ENCODE results near the gene SLC19A2.

DNA sequence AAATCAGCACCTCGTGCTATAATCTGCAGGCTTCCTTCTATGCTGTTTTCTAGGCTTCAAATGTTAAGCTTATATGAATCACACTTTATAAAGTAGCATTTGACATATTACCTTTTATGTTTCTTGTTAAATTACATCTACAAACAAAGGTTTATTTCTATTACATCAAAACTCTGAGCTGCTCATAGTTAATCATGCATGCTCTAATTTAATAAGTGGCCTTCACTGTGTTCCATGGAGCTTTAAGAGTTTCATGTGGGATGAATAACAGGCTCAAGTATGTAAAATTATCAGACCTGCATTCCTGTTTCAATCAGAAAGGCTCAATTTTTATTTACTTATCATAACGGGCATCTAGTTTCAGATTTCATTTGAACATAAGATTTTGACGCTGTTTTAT lies 13.0 kb downstream of the SLC19A2 start:
- no peak for TF ChIP-seq CSDC2 (CRISPR knock-in tag; IDR thresholded peaks at IDR 0.05)
- TF ChIP-seq ZFP30 (CRISPR knock-in tag; IDR thresholded peaks at IDR 0.05): no peak
- no peak for TF ChIP-seq TCF4 (CRISPR knock-in tag; IDR thresholded peaks at IDR 0.05; ENCODE audit: borderline replicate concordance)
- TF ChIP-seq ARNTL (CRISPR knock-in tag; IDR thresholded peaks at IDR 0.05; ENCODE audit: borderline replicate concordance, low read depth): no peak
- TF ChIP-seq ISL1 (CRISPR knock-in tag; IDR thresholded peaks at IDR 0.05): no peak; the same call in 1 of the 2 replicates
- no peak for TF ChIP-seq ZFP3 (CRISPR knock-in tag; IDR thresholded peaks at IDR 0.05)
- TF ChIP-seq, protein P1, sequence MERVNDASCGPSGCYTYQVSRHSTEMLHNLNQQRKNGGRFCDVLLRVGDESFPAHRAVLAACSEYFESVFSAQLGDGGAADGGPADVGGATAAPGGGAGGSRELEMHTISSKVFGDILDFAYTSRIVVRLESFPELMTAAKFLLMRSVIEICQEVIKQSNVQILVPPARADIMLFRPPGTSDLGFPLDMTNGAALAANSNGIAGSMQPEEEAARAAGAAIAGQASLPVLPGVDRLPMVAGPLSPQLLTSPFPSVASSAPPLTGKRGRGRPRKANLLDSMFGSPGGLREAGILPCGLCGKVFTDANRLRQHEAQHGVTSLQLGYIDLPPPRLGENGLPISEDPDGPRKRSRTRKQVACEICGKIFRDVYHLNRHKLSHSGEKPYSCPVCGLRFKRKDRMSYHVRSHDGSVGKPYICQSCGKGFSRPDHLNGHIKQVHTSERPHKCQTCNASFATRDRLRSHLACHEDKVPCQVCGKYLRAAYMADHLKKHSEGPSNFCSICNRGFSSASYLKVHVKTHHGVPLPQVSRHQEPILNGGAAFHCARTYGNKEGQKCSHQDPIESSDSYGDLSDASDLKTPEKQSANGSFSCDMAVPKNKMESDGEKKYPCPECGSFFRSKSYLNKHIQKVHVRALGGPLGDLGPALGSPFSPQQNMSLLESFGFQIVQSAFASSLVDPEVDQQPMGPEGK (CRISPR knock-in tag; IDR thresholded peaks at IDR 0.05; ENCODE audit: borderline replicate concordance): no peak
- TF ChIP-seq ZNF8 (CRISPR knock-in tag; IDR thresholded peaks at IDR 0.05): no peak
- TF ChIP-seq, protein P2, sequence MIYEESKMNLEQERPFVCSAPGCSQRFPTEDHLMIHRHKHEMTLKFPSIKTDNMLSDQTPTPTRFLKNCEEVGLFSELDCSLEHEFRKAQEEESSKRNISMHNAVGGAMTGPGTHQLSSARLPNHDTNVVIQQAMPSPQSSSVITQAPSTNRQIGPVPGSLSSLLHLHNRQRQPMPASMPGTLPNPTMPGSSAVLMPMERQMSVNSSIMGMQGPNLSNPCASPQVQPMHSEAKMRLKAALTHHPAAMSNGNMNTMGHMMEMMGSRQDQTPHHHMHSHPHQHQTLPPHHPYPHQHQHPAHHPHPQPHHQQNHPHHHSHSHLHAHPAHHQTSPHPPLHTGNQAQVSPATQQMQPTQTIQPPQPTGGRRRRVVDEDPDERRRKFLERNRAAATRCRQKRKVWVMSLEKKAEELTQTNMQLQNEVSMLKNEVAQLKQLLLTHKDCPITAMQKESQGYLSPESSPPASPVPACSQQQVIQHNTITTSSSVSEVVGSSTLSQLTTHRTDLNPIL (CRISPR knock-in tag; IDR thresholded peaks at IDR 0.05; ENCODE audit: low read depth): no peak
- TF ChIP-seq ZNF70 (CRISPR knock-in tag; IDR thresholded peaks at IDR 0.05): no peak
- TF ChIP-seq, protein P3, sequence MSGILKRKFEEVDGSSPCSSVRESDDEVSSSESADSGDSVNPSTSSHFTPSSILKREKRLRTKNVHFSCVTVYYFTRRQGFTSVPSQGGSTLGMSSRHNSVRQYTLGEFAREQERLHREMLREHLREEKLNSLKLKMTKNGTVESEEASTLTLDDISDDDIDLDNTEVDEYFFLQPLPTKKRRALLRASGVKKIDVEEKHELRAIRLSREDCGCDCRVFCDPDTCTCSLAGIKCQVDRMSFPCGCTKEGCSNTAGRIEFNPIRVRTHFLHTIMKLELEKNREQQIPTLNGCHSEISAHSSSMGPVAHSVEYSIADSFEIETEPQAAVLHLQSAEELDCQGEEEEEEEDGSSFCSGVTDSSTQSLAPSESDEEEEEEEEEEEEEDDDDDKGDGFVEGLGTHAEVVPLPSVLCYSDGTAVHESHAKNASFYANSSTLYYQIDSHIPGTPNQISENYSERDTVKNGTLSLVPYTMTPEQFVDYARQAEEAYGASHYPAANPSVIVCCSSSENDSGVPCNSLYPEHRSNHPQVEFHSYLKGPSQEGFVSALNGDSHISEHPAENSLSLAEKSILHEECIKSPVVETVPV (CRISPR knock-in tag; IDR thresholded peaks at IDR 0.05): no peak
- no peak for TF ChIP-seq RARB (CRISPR knock-in tag; IDR thresholded peaks at IDR 0.05)
- no peak for TF ChIP-seq BACH2 (CRISPR knock-in tag; IDR thresholded peaks at IDR 0.05; ENCODE audit: borderline replicate concordance)

All from SK-N-SH treated with all-trans-retinoic acid at 6 μM for 48 hours (cell line).